Keratinocyte (primary cell): Measurements from ENCODE around the gene KIAA1217.

Experiments
- CTCF ChIP-seq, 3 experiments: IDR thresholded peaks in 1 of 3; conservative IDR thresholded peaks in 1 of 3; optimal IDR thresholded peaks in 1 of 3; 2 replicates in 2 of 3; 3 replicates in 1 of 3; pipeline versions ENCODE3 to v1.5.1; 2011; ENCODE audit warnings: low read length in 3 of 3, mild to moderate bottlenecking in 3 of 3, moderate library complexity in 2 of 3, control low read depth in 1 of 3, inconsistent platforms in 1 of 3; ENCODE audit not compliant: insufficient read depth in 2 of 3; ENCODE audit errors: extremely low read depth in 1 of 3
- EZH2 ChIP-seq: IDR thresholded peaks from one replicate; pipeline ENCODE4 v1.6.1; 2012; ENCODE audit warnings: inconsistent platforms, mild to moderate bottlenecking, low read length, moderate library complexity

GRCh38 chr10:24469993-24470392 is 261.1 kb downstream of the KIAA1217 start:
- TF ChIP-seq CTCF (optimal IDR thresholded peaks at IDR 0.05 in 1 of 3, IDR thresholded peaks at IDR 0.05 in 1 of 3, conservative IDR thresholded peaks at IDR 0.05 in 1 of 3; ENCODE audit: extremely low read depth in 1 of 3, insufficient read depth in 2 of 3, low read length in 3 of 3) (no peak), EZH2 (no peak)
